MG63 (cell line): Measurements from ENCODE around the gene ABHD16A. TPM values are rescaled to one million over a fixed set of nuclear protein-coding genes. Genes with fewer than 3 reads are reported as not detected.
A peak's percentile ranks its signal among the peaks of the same experiment; 100 is the strongest.

Source experiments
- DNase-seq: peaks from one replicate; pipeline ENCODE4 v3.0.0-alpha.2; 2020
- H3K27me3 ChIP-seq: fragments of 250-450 bp; sonication (Bioruptor Pico); 2 replicates; pipeline ENCODE4 v1.5.1; 2020; ENCODE audit warnings: mild to moderate bottlenecking, moderate library complexity
- H3K36me3 ChIP-seq: fragments of 250-450 bp; sonication (Bioruptor Pico); 2 replicates; pipeline ENCODE4 v1.5.1; 2020; ENCODE audit warnings: mild to moderate bottlenecking, moderate library complexity
- H3K4me3 ChIP-seq: fragments of 250-450 bp; sonication (Bioruptor Pico); 2 replicates; pipeline ENCODE4 v1.5.1; 2020; ENCODE audit warnings: mild to moderate bottlenecking, moderate library complexity
- H3K9me3 ChIP-seq: fragments of 250-450 bp; sonication (Bioruptor Pico); 2 replicates; pipeline ENCODE4 v1.5.1; 2020; ENCODE audit warnings: mild to moderate bottlenecking, moderate library complexity
- total RNA-seq: library from RNA; depleted of rRNA; stranded (reverse); fragments of >200 nt; shearing (Covaris generic); gene quantifications from 2 replicates; pipeline ENCODE4 v1.2.3, GENCODE V29; 2014; ENCODE audit warnings: low replicate concordance

The ABHD16A gene
- total RNA-seq, 1 experiment from 2014 or later: 43.4 TPM

DNA sequence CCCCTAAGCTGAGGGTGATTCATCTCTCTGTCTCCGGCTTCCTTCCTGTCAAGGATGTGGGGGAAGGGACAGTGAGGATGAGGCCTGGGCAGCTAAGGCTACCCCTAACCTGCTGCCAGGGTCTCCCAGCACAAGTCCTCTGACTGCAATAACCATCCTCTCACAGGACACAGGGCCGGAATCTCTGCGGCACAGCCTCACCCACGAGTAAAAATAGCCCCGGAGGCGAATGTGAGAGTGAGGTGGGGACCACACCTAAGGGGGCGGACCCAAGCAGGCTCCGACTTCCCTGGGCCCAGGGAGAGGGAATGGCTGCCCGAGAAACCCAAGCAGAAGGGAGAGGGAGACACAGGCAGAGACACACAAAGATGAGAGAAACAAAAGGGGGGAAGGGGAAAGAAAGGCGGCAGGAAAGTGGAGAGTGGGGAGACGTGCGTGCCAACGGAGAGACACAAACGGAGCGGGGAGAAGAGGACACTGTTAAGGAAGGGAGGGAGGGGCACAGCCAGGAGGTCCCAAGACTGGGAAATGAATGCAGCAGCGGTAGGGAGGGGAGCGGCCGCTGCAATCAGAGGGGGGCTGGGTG is 31.8 kb upstream of the ABHD16A start:
- H3K36me3 ChIP-seq: peaks cover 45% of the 10 kb centered on the region
- no peaks in the 10 kb centered on the region for H3K27me3 ChIP-seq

DNA sequence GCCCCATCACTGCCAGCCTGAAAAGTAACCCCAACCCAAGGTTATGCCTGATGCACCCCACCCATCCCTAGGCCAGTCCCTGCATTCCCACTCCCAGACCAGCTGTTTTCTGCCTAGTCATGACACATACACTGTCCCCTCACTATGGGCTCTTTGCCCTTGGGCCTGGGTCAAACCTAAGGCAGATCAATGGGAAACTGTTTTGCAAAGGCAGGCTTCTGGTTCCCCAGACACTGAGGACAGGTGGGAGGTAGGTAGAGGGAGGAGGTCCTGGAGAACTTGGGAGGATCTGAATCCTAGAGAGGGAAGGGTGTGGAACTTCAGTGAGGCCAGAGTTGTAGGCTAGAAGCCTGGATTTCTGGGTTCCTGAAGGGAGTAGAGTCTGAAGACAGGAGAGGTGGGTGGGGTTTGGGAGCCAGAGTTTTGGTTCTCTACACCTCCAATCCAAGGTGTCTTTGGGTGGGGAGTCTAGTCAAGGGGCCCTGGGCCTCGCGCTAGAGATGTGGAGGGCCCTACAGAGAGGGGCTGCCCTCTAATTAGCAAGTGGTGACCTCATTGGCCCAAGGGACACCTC is 31.2 kb upstream of the ABHD16A start:
- Histone ChIP-seq H3K27me3 (no peaks in the 10 kb centered on the region), H3K9me3 (no peaks in the 10 kb centered on the region), H3K36me3 (peaks cover 45% of the 10 kb centered on the region), H3K4me3 (peak overlapping the region; percentile 82)
- no peak for DNase-seq

More for the DNA sequence above, 31.8 kb upstream of the ABHD16A start:
- Histone ChIP-seq H3K4me3 (peak overlapping the region; percentile 82), H3K9me3 (no peaks in the 10 kb centered on the region)
- DNase-seq: peak; percentile 73

DNA sequence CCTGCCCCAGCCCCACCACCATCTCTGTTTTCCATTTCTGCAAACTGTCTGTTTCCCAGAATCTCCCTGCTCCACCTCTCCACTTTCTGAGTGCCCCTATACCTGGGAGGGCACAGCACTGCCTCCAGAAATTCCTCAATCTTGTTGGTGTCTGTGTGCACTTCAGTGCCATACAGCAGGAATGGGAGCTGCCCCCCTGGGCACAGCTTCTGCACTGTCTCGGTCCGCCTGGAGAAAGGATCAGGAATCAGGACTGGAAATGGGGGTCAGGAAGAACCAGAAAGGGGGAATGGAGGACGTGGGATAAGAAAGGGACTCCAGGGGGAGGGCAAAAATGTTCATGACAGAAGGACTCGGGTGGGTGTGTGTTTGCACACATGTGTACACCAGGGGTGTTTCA is 30.6 kb upstream of the ABHD16A start:
- no peak overlapping the region; the same call in 1 of the 2 replicates for H3K4me3 ChIP-seq
- no peak for DNase-seq

DNA sequence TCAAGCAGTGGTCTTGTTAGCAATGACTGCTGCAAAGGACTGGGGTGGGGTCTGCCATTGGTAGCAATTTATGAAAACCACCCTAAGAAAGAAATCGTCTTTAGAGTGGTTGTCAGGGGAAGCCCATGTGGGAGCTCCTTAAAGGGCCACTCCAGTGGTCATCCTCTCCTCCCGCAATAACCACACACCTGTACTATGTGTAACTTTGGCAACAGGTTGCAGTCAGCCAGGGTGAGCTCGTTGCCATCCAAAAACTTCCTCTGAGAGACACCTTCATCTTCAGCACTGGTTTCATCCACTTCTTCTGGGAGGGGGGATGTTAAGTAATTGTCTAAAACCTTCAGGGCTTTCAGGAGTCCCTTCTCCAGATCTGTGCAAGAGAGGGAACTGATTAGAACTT is 28.9 kb upstream of the ABHD16A start:
- H3K4me3 ChIP-seq: no peak overlapping the region
- peaks cover 45% of the 10 kb centered on the region for H3K36me3 ChIP-seq
- H3K27me3 ChIP-seq: no peaks in the 10 kb centered on the region
- H3K9me3 ChIP-seq: no peaks in the 10 kb centered on the region
- DNase-seq: no peak

More for the DNA sequence above, 30.6 kb upstream of the ABHD16A start:
- H3K27me3 ChIP-seq: no peaks in the 10 kb centered on the region
- no peaks in the 10 kb centered on the region for H3K9me3 ChIP-seq
- H3K36me3 ChIP-seq: peaks cover 45% of the 10 kb centered on the region

DNA sequence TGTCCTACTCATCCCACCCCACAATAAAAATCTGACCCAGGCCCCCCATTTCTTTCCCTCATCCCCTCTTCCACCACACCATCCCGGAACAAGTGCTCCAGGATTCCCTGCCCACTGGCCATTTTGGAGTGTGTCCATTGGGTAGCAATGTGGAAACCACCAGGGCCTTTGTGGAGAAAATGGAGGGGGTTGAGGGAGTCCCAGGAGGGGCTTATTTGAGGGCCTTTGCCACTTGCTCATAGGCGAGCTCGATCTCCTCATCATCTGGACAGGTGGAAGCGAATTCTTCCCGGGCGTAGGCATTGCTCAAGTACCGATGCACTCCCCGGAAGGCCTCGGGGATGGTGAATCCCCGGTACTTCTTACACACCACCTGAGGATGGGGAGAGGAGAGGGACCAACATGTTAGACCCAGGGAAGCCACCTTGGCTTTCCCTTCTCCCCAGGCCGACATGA is 27.5 kb upstream of the ABHD16A start:
- H3K4me3 ChIP-seq: peak overlapping the region; percentile 66
- no peak for DNase-seq
- H3K36me3 ChIP-seq: peaks cover 45% of the 10 kb centered on the region
- no peaks in the 10 kb centered on the region for H3K9me3 ChIP-seq
- H3K27me3 ChIP-seq: no peaks in the 10 kb centered on the region

DNA sequence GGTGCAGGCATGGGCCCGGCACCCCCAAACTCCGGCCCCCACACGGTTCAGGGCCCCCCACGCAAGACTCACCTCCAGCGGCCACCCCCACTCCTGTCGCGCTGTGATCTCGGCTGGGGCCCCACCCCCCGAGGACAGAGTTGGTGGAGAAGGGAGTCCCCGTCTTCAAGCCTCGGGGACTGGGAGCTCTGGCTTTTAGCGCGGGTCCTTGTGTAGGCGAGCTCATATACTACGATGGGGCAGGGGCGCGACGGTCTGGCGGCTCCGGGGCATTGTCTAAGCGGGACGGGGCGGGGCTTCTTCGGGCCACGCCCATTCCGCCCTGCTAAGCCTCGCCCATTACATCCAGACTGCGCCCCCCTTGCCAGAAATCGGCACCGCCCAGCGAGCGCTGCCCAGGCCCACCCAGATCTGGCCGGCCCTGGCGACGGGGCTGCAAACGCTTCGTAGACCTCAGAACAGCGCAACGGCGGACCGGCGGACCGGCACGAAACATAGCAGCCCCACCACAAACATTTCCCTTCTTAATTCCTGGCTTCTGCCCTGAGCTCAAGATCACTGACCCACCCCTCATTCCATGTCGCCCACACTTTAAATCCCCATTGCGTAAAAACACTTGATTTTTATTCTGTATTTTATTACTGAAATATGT is 27.0 kb upstream of the ABHD16A start:
- Histone ChIP-seq H3K27me3 (no peaks in the 10 kb centered on the region), H3K4me3 (peak overlapping the region; percentile 66), H3K9me3 (no peaks in the 10 kb centered on the region), H3K36me3 (peaks cover 43% of the 10 kb centered on the region)
- DNase-seq: peak; percentile 83

DNA sequence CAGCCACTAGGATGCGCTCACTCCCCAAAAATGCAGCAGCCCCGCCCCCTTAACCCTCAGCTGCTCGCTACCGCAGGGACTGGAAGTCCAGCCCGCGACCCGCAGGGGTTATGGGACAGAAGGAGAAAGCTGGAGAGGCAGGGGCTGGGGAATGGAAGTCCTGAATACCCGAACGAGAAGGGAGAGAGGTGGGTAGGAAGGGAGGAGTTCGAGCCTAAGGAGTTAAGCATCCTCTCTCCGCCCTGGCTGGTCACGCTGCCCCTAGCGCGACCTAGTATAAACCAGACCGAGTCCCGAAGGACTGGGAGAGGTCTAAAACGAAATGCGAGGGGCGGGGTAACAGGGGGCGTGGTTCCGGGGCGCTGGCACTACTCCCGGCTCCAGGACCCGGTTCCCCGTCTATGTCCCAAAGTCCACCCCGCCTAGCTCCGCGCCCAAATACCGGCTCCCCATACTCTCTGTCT is 26.4 kb upstream of the ABHD16A start:
- Histone ChIP-seq H3K4me3 (peak overlapping the region; percentile 66), H3K9me3 (no peaks in the 10 kb centered on the region), H3K27me3 (no peaks in the 10 kb centered on the region), H3K36me3 (peaks cover 37% of the 10 kb centered on the region)
- DNase-seq: peak; percentile 73

DNA sequence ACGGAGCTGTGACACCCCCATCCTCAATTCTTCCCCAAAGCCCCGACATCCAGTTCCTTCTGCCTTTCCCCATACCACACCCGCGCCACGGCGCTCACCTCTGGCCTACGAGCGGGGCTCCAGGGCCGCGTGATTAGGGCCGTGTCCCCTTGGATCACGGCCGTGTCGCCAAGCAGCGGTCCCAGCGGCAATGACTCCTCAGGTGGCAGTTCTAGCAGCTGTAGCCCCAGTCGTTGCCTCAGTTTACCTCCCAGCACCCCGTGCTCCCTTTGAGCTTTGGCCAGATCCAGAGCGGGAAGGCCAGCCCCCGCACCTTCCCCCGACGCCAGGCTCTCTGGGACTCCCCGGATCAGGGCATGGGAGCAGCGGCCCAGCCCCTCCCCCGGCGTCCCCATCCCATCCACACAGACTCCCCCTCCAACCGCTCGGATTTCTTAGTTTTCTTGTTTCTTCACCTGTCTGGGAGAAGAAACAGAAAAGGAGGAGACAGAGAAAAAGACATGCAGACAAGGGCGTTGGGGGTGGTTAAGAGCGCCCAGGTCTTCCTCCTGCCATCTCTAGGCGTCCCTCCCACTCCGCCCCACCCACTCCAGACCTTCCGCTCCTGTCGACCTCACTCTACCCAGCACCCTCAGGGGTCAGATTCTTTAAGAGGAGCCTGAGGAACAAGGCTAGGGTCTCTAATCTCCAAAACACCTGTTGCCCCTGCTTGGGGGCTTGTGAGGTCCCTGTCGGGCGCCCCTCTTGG is 25.8 kb upstream of the ABHD16A start, which contains the start of gene DDAH2:
Gene DDAH2, minus strand, starts transcription at position 533 of the 748 bp plus-strand sequence. Its CDS starts 138 bp downstream, at position 395.
- Histone ChIP-seq H3K27me3 (no peaks in the 10 kb centered on the region), H3K9me3 (no peaks in the 10 kb centered on the region), H3K4me3 (peak within 1 kb of the TSS; percentile 66), H3K36me3 (peaks cover 31% of the 10 kb centered on the region)
- DNase-seq: no peak

DNA sequence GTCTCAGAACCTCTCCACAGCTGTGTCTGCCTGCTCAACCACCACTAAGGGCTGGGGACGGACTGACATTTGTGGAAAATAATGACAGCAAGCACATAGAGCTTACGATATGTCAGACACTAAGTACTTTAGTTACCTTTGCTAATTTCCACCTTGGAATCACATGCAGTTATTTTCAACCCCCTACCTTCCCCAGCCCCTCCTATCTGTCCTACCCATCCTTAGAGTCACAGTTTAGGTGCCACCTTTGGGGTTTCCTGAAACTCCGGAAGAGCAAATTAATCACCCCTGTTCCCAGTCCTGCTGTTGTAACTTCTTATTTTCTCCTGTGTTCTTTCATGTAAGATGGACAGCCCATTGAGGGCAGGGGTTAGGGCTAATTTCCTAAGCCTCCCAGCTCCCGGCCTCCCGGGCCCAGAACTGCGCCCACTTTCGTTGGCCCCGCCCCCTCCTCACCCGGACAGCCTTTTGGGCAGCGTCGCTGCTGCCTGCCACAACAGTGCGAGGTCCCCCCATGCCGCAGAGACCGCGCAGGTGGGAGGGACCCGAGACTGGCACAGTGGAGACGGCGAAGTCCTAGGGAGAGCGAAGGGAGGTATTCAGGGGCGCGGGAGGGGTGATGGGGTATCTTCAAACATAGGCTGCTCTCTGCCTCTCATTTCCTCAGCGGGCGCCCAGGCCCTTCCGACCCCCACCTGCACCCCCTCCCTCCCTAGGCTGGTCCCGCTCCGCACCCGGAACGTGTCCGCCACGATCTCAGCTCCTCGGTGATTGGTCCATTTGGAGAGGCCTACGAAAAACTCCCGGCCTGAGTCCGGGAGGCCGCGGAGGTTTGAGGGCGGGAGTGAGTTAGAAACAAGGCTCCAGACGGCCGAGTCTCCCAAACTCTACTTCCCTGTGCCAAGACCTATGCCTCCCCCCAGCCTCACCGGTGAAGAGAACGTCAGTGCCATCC is 24.9 kb upstream of the ABHD16A start:
- Histone ChIP-seq H3K36me3 (peaks cover 22% of the 10 kb centered on the region), H3K9me3 (no peaks in the 10 kb centered on the region), H3K27me3 (no peaks in the 10 kb centered on the region), H3K4me3 (no peak overlapping the region)
- no peak for DNase-seq

DNA sequence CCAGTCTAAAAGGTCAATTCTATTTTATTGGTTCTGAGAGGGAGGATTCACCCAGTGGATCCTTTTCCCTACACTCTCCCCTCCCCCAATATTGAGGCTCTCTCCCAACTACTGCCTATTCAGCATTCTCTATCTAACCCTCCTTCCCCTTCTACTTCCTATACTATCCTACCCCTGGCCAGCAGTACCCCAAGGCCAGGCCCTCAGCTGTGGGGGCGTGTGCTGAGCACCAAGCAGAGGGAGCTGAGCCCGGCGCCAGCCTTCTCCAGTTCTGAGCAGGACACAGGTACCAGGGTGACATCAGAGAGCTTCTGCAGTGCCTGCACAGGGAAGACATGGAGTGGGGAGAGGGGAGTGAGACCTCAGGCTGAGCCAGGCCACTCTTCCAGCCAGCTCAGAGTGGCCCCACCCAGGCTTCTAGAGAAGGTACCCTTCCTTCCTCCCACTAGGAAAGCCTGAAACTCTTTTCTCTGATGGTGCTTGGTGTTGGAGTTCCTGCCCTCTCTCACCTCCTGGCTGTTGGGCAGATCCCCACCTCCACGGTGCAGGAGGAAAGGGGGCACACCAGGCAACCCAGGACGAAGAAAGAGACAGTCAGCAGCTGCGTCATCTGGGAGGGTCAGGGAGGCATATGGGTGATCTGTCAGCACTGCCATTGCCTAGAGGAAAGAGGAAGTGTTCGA is 24.1 kb upstream of the ABHD16A start:
- DNase-seq: no peak
- Histone ChIP-seq H3K9me3 (no peaks in the 10 kb centered on the region), H3K36me3 (peaks cover 16% of the 10 kb centered on the region), H3K4me3 (no peak overlapping the region), H3K27me3 (no peaks in the 10 kb centered on the region)

DNA sequence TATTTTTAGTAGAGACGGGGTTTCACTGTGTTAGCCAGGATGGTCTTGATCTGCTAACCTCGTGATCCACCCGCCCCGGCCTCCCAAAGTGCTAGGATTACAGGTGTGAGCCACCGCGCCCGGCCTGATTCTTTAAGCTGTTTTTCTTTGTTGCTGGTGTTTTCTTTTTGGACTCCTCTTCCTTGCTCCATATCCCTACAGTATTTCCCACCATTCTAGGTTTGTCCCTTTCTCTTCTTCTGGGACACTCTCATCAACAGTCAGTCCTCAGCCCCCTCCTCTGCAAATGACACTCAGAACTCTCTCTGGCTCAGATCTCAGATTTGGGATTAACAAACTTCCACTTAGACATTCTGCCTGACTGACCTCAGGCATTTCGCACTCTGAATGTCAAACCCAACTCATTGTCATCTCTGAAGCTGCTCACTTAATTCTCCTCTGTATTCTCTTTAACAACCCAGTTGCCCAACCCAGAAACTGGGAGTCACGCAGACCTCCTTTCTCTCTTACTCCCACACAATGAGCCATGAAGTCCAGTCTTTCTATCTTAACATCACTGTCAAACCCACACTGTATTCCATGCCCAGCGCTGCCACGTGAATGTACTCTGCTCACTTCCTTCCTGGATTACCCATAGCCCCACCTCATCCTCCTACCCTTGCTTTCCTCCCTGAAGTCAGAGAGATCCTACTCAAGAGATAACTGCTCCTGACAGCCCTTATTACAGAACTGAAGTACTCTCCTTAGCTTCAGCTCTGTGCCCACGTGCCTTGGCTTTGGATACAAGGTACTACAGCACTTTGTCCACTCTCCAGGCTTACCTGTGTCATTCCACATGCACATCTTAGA is 22.6 kb upstream of the ABHD16A start:
- Histone ChIP-seq H3K4me3 (no peak overlapping the region), H3K9me3 (no peaks in the 10 kb centered on the region), H3K27me3 (no peaks in the 10 kb centered on the region), H3K36me3 (peaks cover 4% of the 10 kb centered on the region)
- no peak for DNase-seq

DNA sequence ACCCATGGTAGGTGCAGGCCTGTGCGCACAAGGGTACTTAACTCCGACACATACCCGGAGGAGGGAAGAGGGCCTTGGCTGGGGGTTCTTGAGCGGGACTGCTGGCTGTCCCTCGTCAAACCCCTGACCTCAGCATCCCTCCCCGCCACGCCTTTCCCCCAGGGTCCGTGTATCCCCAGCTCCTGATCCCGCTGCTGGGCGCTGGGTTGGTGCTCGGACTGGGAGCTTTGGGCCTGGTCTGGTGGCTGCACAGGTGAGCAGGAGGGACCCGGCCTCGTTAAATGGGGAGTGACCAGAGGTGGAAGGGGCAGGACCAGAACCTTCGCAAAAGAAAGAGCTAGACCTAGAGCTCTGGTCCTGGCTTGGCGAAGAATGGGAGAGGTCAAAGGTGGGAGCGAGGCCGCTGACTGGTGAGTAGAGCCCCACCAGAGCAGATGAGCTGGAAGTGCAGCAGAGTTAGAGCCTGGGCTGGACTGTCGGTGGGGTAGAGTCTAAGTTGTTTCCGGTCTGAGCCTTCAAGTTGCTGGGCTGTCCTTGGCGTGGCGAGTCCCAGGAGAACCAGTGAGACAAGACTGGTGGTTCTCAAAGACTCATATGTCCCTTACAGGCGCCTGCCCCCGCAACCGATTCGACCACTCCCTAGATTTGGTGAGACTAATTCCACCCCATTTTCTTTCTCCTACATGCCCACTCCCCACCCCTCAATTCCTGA is 21.0 kb upstream of the ABHD16A start:
- Histone ChIP-seq H3K9me3 (no peaks in the 10 kb centered on the region), H3K4me3 (no peak overlapping the region), H3K27me3 (no peaks in the 10 kb centered on the region), H3K36me3 (no peaks in the 10 kb centered on the region)
- DNase-seq: no peak

DNA sequence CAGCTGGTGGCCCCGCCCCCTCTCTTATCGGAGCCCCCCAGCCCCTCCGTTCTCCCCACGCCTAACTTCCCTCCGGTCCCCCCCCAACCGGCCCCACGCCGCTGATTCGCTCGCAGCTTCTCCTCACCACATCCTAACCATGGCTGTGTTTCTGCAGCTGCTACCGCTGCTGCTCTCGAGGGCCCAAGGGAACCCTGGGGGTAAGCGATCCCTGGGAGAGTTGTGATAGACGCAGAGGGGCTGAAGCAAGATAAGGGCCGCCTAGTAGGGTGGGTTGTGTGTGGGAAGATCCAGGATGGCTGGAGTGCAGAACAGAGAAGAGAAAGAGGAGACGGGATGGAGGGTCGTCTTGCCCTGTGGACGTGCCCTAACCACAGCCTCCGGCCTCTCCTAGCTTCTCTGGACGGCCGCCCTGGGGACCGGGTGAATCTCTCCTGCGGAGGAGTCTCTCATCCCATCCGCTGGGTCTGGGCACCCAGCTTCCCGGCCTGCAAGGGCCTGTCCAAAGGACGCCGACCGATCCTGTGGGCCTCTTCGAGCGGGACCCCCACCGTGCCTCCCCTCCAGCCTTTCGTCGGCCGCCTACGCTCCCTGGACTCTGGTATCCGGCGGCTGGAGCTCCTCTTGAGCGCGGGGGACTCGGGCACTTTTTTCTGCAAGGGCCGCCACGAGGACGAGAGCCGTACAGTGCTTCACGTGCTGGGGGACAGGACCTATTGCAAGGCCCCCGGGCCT is 20.3 kb upstream of the ABHD16A start, which contains the start of gene MPIG6B:
Gene MPIG6B, plus strand, starts transcription at position 129 of the 735 bp plus-strand sequence. Its CDS starts 11 bp downstream, at position 140.
- DNase-seq: no peak
- no peaks in the 10 kb centered on the region for H3K9me3 ChIP-seq
- H3K27me3 ChIP-seq: no peaks in the 10 kb centered on the region
- H3K4me3 ChIP-seq: no peak within 1 kb of the TSS
- H3K36me3 ChIP-seq: no peaks in the 10 kb centered on the region
